H1 (cell line): Measurements from ENCODE around the gene ADD1. TPM values are rescaled to one million over a fixed set of nuclear protein-coding genes. Genes with fewer than 3 reads are reported as not detected.
A peak's percentile ranks its signal among the peaks of the same experiment; 100 is the strongest.

Source experiments
- CTCF ChIA-PET: fragments of 300-600 bp; sonication (Branson Sonifier 250); formaldehyde crosslinking; loops from one replicate; lab custom pipeline; 2021; ENCODE audit not compliant: partially characterized antibody; lab: Charles Lee
- POLR2A ChIA-PET: fragments of 300-600 bp; sonication (Branson Sonifier 250); formaldehyde crosslinking; loops from one replicate; lab custom pipeline; 2021; ENCODE audit warnings: inconsistent platforms; ENCODE audit not compliant: partially characterized antibody; lab: Charles Lee
- DNase-seq, 2 experiments: peaks; one replicate each; pipeline versions ENCODE4 v3.0.0 to v3.0.0-alpha.2; 2010 to 2022; ENCODE audit warnings: low spot score in 2 of 2, low read depth in 1 of 2, mixed read lengths in 1 of 2
- FAIRE-seq: peaks from 2 replicates; lab custom pipeline; 2011; peaks lifted over from hg19 to GRCh38; lab: Jason Lieb, UNC
- H2AFZ ChIP-seq: 2 replicates; pipeline ENCODE4 v1.8.1; 2012; ENCODE audit warnings: low read length, inconsistent platforms
- H2AK5ac ChIP-seq: 2 replicates; pipeline ENCODE4 v1.6.1; 2013; ENCODE audit warnings: low read depth, low read length
- H2BK120ac ChIP-seq: replicated peaks from 2 replicates; pipeline ENCODE3; 2013; ENCODE audit warnings: low read depth, low read length, inconsistent platforms
- H2BK12ac ChIP-seq: 2 replicates; pipeline ENCODE4 v1.6.1; 2013; ENCODE audit warnings: low read depth, low read length
- H2BK15ac ChIP-seq: 2 replicates; pipeline ENCODE4 v1.6.1; 2013; ENCODE audit warnings: low read length
- H2BK20ac ChIP-seq: 2 replicates; pipeline ENCODE4 v1.6.1; 2013; ENCODE audit warnings: low read length
- H2BK5ac ChIP-seq: 2 replicates; pipeline ENCODE4 v1.6.1; 2013; ENCODE audit warnings: low read depth, low read length
- H3K14ac ChIP-seq: 2 replicates; pipeline ENCODE4 v1.6.1; 2013; ENCODE audit warnings: inconsistent platforms; ENCODE audit not compliant: insufficient read length
- H3K18ac ChIP-seq: 2 replicates; pipeline ENCODE4 v1.6.1; 2013; ENCODE audit warnings: low read length; ENCODE audit errors: extremely low read depth
- H3K23ac ChIP-seq: 2 replicates; pipeline ENCODE4 v1.6.1; 2013; ENCODE audit warnings: inconsistent platforms; ENCODE audit not compliant: insufficient read length
- H3K23me2 ChIP-seq: 2 replicates; pipeline ENCODE4 v1.6.1; 2013; ENCODE audit warnings: low read depth, low read length
- H3K27ac ChIP-seq: 2 replicates; pipeline ENCODE4 v1.6.1; 2011; ENCODE audit warnings: low read depth, low read length, inconsistent platforms
- H3K27me3 ChIP-seq, 4 experiments: replicated peaks in 1 of 4; 1 replicate in 1 of 4; 2 replicates in 3 of 4; pipeline versions ENCODE4 v1.6.1 to v1.8.1; 2011 to 2013; ENCODE audit warnings: low read length in 3 of 4, mild to moderate bottlenecking in 3 of 4, inconsistent platforms in 2 of 4, mixed read lengths in 2 of 4, moderate library complexity in 1 of 4; ENCODE audit not compliant: control insufficient read depth in 3 of 4, insufficient read depth in 3 of 4; ENCODE audit errors: extremely low read depth in 1 of 4
- H3K36me3 ChIP-seq, 4 experiments: 2 replicates each; pipeline versions ENCODE4 v1.6.1 to v1.8.1; 2011 to 2013; ENCODE audit warnings: mild to moderate bottlenecking in 4 of 4, low read length in 3 of 4, moderate library complexity in 2 of 4, control low read depth in 1 of 4, inconsistent platforms in 1 of 4; ENCODE audit not compliant: insufficient read depth in 4 of 4, control insufficient read depth in 2 of 4
- H3K4ac ChIP-seq: replicated peaks from 2 replicates; pipeline ENCODE3; 2013; ENCODE audit warnings: low read length, low read depth, mixed read lengths, inconsistent platforms; ENCODE audit not compliant: insufficient read length
- H3K4me1 ChIP-seq, 4 experiments: replicated peaks in 1 of 4; 1 replicate in 1 of 4; 2 replicates in 3 of 4; pipeline versions ENCODE4 v1.6.1 to v1.8.1; 2011 to 2013; ENCODE audit warnings: low read length in 3 of 4, inconsistent platforms in 2 of 4, mixed read lengths in 1 of 4; ENCODE audit not compliant: insufficient read depth in 4 of 4, control insufficient read depth in 3 of 4
- H3K4me2 ChIP-seq, 2 experiments: 2 replicates each; pipeline versions ENCODE4 v1.6.1 to v1.8.1; 2011 to 2013; ENCODE audit warnings: low read depth in 2 of 2, low read length in 2 of 2, control low read depth in 1 of 2, inconsistent platforms in 1 of 2, mild to moderate bottlenecking in 1 of 2; ENCODE audit not compliant: insufficient read depth in 1 of 2
- H3K4me3 ChIP-seq, 4 experiments: fragments of 200-600, 300-600 bp in 1 of 4; sonication (generic), shearing (Covaris generic), sonication (Bioruptor Twin) in 1 of 4; 2 replicates each; pipeline versions ENCODE4 v1.5.1 to v1.8.1; 2011 to 2016; ENCODE audit warnings: low read length in 4 of 4, low read depth in 3 of 4, control low read depth in 2 of 4, inconsistent platforms in 2 of 4, mild to moderate bottlenecking in 2 of 4, mixed read lengths in 1 of 4, moderate library complexity in 1 of 4; ENCODE audit not compliant: insufficient read depth in 2 of 4; ENCODE audit errors: extremely low read depth in 1 of 4
- H3K56ac ChIP-seq: replicated peaks from 2 replicates; pipeline ENCODE3; 2013; ENCODE audit warnings: low read depth, mild to moderate bottlenecking, mixed read lengths, low read length, inconsistent platforms; ENCODE audit not compliant: insufficient read length
- H3K79me1 ChIP-seq: 2 replicates; pipeline ENCODE4 v1.6.1; 2013; ENCODE audit warnings: low read depth, low read length, control low read depth
- H3K79me2 ChIP-seq, 2 experiments: 2 replicates each; pipeline versions ENCODE4 v1.6.1 to v1.8.1; 2012 to 2013; ENCODE audit warnings: low read length in 2 of 2, mild to moderate bottlenecking in 2 of 2, inconsistent platforms in 1 of 2; ENCODE audit not compliant: insufficient read depth in 2 of 2, control insufficient read depth in 1 of 2
- H3K9ac ChIP-seq, 4 experiments: replicated peaks in 1 of 4; 1 replicate in 1 of 4; 2 replicates in 3 of 4; pipeline versions ENCODE4 v1.6.1 to v1.8.1; 2011 to 2013; ENCODE audit warnings: low read depth in 3 of 4, low read length in 3 of 4, control low read depth in 2 of 4, mild to moderate bottlenecking in 2 of 4, moderate library complexity in 2 of 4, inconsistent platforms in 1 of 4; ENCODE audit errors: extremely low read depth in 1 of 4
- H3K9me3 ChIP-seq, 2 experiments: 2 replicates each; pipeline versions ENCODE4 v1.6.1 to v1.8.1; 2012 to 2013; ENCODE audit warnings: mild to moderate bottlenecking in 2 of 2, moderate library complexity in 2 of 2, control low read depth in 1 of 2, inconsistent platforms in 1 of 2, low read depth in 1 of 2, low read length in 1 of 2, mixed read lengths in 1 of 2; ENCODE audit not compliant: insufficient read depth in 2 of 2
- H4K20me1 ChIP-seq, 2 experiments: replicated peaks in 1 of 2; 2 replicates each; pipeline versions ENCODE3 to v1.8.1; 2011 to 2013; ENCODE audit warnings: inconsistent platforms in 2 of 2, low read length in 2 of 2, mild to moderate bottlenecking in 1 of 2; ENCODE audit not compliant: insufficient read depth in 2 of 2, control insufficient read depth in 1 of 2
- H4K5ac ChIP-seq: 2 replicates; pipeline ENCODE4 v1.6.1; 2013; ENCODE audit warnings: low read length, low read depth, mixed read lengths, inconsistent platforms; ENCODE audit not compliant: insufficient read length
- H4K8ac ChIP-seq: 2 replicates; pipeline ENCODE4 v1.8.0; 2013; ENCODE audit warnings: mild to moderate bottlenecking, moderate library complexity, low read length, inconsistent platforms; ENCODE audit not compliant: insufficient read depth; ENCODE audit errors: extremely low read depth
- H4K91ac ChIP-seq: replicated peaks from 2 replicates; pipeline ENCODE3; 2013; ENCODE audit warnings: low read length, mixed read lengths, inconsistent platforms; ENCODE audit not compliant: insufficient read length
- GABPA ChIP-seq: IDR thresholded peaks from 2 replicates; pipeline ENCODE4 v1.6.1; 2011; ENCODE audit warnings: mild to moderate bottlenecking, low read length, moderate library complexity, borderline replicate concordance; ENCODE audit not compliant: insufficient read depth
- SIN3A ChIP-seq, 2 experiments: IDR thresholded peaks in 1 of 2; conservative IDR thresholded peaks in 1 of 2; 2 replicates each; pipeline ENCODE4 v1.6.1; 2011 to 2012; ENCODE audit warnings: low read length in 2 of 2, improper control_type of control experiment in 1 of 2, low read depth in 1 of 2, mild to moderate bottlenecking in 1 of 2
- WGBS, 2 experiments: shearing (Covaris generic) in 1 of 2; methylation state at CpG; one replicate each; pipeline versions ENCODE4 v1.1.6 to v1.1.7; 2013 to 2015; ENCODE audit warnings: low lambda C conversion rate in 2 of 2, mixed read lengths in 2 of 2, inconsistent platforms in 1 of 2, low coverage in 1 of 2, missing lambda C conversion rate in 1 of 2; ENCODE audit not compliant: insufficient replicate concordance in 2 of 2, insufficient coverage in 1 of 2, insufficient read length in 1 of 2; ENCODE audit errors: extremely low coverage in 1 of 2, missing lambda C conversion rate in 1 of 2; 5-methylcytosine and 5-hydroxymethylcytosine counted together
- polyA plus RNA-seq, 7 experiments: library from polyadenylated mRNA; depleted of rRNA in 3 of 7; stranded (reverse) in 5 of 7; unstranded in 2 of 7; fragments of >200 nt in 5 of 7; fragments of 200-250 nt in 2 of 7; gene quantifications; 1 replicate in 5 of 7; 2 replicates in 1 of 7; 4 replicates in 1 of 7; pipeline versions ENCODE4 v1.2.1 to v1.2.3, GENCODE V29; 2011 to 2013; ENCODE audit warnings: missing spikeins in 2 of 7, mixed read lengths in 2 of 7
- total RNA-seq: library from RNA; stranded (reverse); fragmentation: NEBNext Ultra II Directional; extraction: Animal tissue kit (Norgen Biotek cat#: 25700); gene quantifications from 2 replicates; pipeline ENCODE4 v1.2.1, GENCODE V29; 2021

The ADD1 gene
- total and polyA plus RNA-seq, 2 of the 8 experiments (the other 6 are each of a cell fraction or from before 2014, with no cell fraction given), result 113 to 143 TPM

DNA sequence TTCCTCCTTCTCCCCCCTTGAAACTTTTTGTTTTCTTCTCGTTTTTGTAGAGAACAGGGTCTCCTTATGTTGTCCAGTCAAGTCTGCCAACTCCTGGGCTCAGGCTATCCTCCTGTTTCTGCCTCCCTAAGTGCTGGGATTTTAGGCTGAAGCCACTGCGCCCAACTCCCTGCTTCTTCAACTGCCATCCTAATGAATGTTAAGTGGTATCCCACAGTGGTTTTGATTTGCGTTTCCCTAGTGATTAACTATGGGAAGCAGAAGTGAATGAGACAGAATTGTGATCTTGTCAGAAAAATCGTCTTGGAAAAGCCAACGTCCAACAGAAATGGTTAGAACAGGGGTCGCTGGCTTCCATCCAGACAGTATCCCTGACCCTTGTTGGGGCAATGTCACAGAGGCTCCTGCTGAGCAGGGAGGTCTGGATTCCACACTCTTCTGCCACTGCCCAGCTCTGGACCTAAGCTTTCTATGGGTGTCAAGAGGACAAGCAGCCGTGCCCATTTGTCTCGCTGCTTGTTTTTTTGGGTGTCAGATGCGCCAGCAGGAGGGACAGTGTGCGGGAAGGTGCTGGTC, 869 bp upstream of the ADD1 start:
- POLR2A ChIA-PET, result interaction anchor here (1.0 to 1.9 kb wide), 4 partner anchors 10 to 80 kb away, joined by 3 to 6 read pairs (median 4); no protein-coding TSS in a partner anchor
- Histone ChIP-seq H3K4ac (no peak overlapping the region), H3K23ac (no peak overlapping the region), H2BK5ac (peak overlapping the region; percentile 69), H3K56ac (no peak overlapping the region), H3K9me3 (no peaks in the 10 kb centered on the region), H4K91ac (no peak overlapping the region), H3K36me3 (no peaks in the 10 kb centered on the region), H3K27me3 (no peaks in the 10 kb centered on the region), H2AK5ac (no peak overlapping the region), H2BK120ac (no peak overlapping the region), H2AFZ (0 out of 2 replicates have a peak overlapping the region, but pooled peaks have one; percentile 8), H2BK12ac (no peak overlapping the region), H3K27ac (no peak overlapping the region), H3K14ac (no peak overlapping the region), H3K23me2 (peaks cover 8% of the 10 kb centered on the region), H3K9ac (peak overlapping the region; percentile 8 to 85 (median 50); a peak in 5 of 7 replicates), H2BK20ac (no peak overlapping the region), H3K79me1 (peaks cover 4% of the 10 kb centered on the region; the same call in 1 of the 2 replicates), H4K5ac (peak overlapping the region; percentile 32), H3K4me1 (peaks cover 0 to 5% (median 3%) of the 10 kb centered on the region in 4 experiments; a peak in 6 of 7 replicates), H3K4me3 (peak overlapping the region; percentile 70 to 94 (median 86)), H3K79me2 (peaks cover 7 to 35% of the 10 kb centered on the region in 2 experiments), H3K4me2 (peak overlapping the region; percentile 80 to 91), H4K20me1 (no peaks in the 10 kb centered on the region), H2BK15ac (no peak overlapping the region), H3K18ac (peak overlapping the region; percentile 34; the same call in 1 of the 2 replicates), H4K8ac (peak overlapping the region; percentile 81; the same call in 1 of the 2 replicates)
- TF ChIP-seq SIN3A (conservative IDR thresholded peaks at IDR 0.05 in 1 of 2, IDR thresholded peaks at IDR 0.05 in 1 of 2; ENCODE audit: low read depth in 1 of 2, low read length in 2 of 2) (0 out of 4 replicates have a peak, but pooled peaks of 1 of the 2 experiments have one; percentile 4), GABPA (no peak)
- 6% methylated on average over 10 of the region's 10 CpGs; no CpG with 5 or more reads in 1 of the 2 experiments for WGBS, 2 experiments
- CTCF ChIA-PET, result no interaction called here
- no peak for FAIRE-seq
- DNase-seq, result no peak
